GM12865 (cell line): ENCODE results near the gene PDE6B.
A peak's percentile ranks its signal among the peaks of the same experiment; 100 is the strongest.
"Not testable (repeated sequence)": the region's sequence is repeated elsewhere in the genome, so short reads cannot be mapped to it uniquely, and the experiment has no call there.

Source experiments
- DNase-seq: peaks from one replicate; pipeline ENCODE4 v3.0.0; 2010; ENCODE audit warnings: low read depth
- H3K4me3 ChIP-seq: 2 replicates; pipeline ENCODE4 v1.5.1; 2011; ENCODE audit warnings: mild to moderate bottlenecking, low read depth, low read length, control low read depth
- TF ChIP-seq, protein P1 (sequence below): IDR thresholded peaks from 2 replicates; pipeline ENCODE4 v1.5.1; 2011; ENCODE audit warnings: low read length, control low read depth, low read depth, inconsistent platforms; ENCODE audit not compliant: insufficient read depth; ENCODE audit errors: missing control alignments

Gene PDE6B

DNA sequence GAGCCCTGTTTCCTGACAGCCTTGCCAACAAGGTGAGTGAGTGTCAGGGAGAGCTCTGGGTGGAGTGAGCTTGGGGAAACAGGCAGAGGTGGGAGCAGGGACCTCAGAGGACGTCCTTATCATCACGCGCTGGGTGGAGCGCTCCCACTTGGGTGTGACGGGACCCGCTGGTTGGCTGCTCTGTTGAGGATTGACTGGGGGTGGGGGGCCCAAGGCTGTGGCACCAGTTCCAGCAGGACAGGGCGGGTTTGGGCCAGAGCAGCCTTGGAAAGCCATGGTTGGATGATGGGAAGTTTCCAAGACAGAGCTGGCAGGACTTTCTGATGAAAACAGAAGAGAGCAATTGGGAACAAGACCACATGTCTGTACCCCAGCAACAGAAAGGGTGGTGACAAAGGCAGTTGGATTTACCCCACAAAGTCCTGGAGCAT, 77.3 kb downstream of the PDE6B start:
- TF ChIP-seq, protein P1, sequence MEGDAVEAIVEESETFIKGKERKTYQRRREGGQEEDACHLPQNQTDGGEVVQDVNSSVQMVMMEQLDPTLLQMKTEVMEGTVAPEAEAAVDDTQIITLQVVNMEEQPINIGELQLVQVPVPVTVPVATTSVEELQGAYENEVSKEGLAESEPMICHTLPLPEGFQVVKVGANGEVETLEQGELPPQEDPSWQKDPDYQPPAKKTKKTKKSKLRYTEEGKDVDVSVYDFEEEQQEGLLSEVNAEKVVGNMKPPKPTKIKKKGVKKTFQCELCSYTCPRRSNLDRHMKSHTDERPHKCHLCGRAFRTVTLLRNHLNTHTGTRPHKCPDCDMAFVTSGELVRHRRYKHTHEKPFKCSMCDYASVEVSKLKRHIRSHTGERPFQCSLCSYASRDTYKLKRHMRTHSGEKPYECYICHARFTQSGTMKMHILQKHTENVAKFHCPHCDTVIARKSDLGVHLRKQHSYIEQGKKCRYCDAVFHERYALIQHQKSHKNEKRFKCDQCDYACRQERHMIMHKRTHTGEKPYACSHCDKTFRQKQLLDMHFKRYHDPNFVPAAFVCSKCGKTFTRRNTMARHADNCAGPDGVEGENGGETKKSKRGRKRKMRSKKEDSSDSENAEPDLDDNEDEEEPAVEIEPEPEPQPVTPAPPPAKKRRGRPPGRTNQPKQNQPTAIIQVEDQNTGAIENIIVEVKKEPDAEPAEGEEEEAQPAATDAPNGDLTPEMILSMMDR: no peak
- no peak for DNase-seq
- no peak overlapping the region for H3K4me3 ChIP-seq

DNA sequence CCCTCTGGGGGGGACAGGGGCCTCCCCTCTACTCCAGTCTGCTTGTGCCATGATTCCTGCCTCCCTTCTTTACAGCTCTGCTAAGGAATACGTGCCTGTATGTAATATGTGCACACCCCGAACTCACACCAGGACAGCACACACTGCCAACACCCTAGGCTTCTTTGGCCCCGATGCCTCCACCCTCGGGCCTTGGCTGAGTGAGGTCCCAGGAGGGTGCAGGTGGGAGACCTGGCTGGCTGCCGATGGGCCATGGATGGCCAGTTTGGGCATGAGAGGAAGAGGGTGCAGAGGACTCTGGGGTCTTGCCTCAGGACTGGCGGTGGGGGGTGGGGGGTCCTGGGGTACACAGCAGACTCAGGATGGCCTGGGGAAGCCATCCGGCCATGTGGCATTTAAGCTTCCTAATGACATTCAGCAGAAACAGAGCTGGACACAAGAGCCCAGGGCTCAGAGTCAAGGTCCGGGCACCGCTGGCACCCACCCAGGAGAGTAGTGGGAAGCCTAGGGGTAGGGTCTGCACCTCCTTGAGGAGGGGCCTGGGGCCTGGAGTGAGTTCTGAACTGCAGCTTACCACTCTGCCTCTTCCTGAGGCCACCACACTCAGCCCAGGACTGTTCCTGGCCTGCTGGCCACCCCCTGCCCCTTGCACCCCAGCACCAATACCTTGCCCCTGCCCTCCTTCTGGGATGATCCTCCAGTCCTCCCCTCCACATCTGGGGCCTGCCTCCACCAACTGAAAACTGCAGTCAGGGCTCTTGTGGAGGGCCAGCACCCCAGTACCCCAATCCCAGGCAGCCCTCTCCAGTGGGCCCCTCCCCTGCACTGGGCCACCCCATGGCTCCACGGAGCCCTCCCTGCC, 78.2 kb downstream of the PDE6B start:
- no peak for DNase-seq
- TF ChIP-seq, protein P1: no peak
- H3K4me3 ChIP-seq: no peak overlapping the region

DNA sequence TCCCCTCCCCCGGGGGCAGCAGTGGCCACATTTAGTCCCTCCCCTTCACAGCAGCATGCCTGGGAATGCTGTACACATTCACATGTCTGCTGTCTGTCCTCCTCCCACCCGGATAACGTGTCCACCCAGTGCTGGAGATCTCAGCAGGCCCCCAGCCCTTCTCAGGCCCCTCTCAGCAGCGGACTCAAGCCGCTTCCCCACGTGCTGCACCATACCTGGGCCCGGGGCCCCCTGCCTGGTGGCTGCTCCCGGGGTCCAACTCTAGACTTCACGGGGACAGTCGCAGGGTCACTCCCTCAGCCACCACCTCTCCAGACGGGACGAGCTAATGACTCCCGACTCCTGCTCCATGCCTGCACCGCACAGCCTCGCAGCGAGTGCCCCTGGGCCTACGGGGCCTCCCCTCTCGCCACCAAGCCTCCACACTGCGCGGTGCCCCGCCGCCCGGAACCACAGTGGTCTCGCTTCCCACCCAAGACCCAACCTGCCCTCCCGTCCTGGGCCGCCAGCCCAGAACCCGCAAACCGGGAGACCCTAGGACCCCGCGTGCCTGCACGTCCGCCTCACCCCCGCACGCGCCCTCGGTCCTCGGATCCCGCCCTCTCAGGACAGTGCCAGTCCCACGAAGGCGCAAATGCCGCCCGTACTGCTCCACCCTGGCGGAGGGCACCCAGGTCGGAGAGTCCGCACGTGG, 79.0 kb downstream of the PDE6B start:
- TF ChIP-seq, protein P1: no peak
- DNase-seq: no peak
- no peak overlapping the region for H3K4me3 ChIP-seq

- TF ChIP-seq, protein P1: no peak
- peak overlapping the region; percentile 50 for H3K4me3 ChIP-seq
- DNase-seq: no peak
These were observed 79.6 kb downstream of the PDE6B start for GRCh38 chr4:704971-705277.

DNA sequence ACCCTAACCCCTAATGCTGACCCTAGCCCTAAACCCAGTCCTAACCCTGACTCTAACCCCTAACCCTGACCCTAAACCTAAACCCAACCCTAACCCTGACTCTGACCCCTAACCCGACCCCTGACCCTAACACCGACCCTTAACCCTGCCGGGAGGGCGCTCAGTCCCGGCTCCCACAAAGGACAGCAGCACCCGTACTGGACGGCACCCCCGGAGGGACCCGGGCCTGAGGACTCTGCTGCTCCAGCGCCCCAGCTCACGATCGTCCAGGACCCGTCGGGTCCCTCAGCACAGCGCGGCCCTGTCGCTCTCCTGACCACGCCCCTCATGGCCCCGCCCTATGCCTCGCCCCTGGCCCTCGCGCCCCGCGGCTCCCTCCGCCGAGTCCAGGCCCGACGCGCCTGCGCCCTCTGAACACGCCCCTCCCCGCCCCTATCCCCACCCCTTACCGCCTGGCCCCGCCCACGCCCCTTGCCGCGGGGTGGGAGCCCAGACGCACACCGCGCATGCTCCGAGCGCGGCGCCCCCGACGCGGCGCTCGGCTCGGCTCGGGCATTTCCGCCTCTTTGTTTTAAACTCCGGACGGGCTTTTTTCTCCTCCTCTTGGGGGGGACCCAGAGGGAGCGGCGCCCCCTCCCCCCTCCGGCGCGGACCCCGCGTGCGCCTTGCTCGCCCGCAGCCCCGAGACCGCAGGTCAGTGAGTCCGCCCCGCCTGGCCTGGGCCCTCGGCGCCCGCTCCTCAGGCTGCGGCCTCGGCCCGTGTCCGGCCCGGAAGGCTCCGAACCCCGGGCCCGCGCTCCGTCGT, 80.1 kb downstream of the PDE6B start, which contains the start of gene PCGF3:
PCGF3 (plus strand) TSS at position 555 of the 805 bp plus-strand sequence. CDS start 27,849 bp downstream, outside the sequence.
- DNase-seq: peak; percentile 98
- peak within 1 kb of the TSS; percentile 84 for H3K4me3 ChIP-seq
- TF ChIP-seq, protein P1: no peak

DNA sequence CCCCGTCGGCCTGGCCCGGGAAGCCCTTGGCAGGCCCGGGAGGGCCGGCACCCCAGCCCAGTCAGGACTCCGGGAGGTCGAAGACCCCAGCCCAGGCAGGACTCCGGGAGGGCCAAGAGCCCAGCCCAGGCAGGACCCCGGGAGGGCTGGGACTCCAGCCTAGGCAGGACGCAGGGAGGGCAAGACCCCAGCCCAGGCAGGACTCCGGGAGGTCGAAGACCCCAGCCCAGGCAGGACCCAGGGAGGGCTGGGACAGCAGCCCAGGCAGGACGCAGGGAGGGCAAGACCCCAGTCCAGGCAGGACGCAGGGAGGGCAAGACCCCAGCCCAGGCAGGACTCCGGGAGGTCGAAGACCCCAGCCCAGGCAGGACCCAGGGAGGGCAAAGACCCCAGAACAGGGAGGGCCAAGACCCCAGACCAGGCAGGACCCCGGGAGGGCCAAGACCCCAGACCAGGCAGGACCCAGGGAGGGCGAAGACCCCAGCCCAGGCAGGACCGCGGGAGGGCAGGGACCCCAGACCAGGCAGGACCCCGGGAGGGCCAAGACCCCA, 80.8 kb downstream of the PDE6B start:
- peak overlapping the region; percentile 84 for H3K4me3 ChIP-seq
- not testable (repeated sequence) for DNase-seq
